ENCODE measurements around the gene LFNG. TPM values are rescaled to one million over a fixed set of nuclear protein-coding genes. Genes with fewer than 3 reads are reported as not detected.

LFNG gene
- total and polyA plus RNA-seq, 2 donors (not counting 1 experiment from before 2014, with no cell fraction given) = 73.3 to 208 TPM

DNA sequence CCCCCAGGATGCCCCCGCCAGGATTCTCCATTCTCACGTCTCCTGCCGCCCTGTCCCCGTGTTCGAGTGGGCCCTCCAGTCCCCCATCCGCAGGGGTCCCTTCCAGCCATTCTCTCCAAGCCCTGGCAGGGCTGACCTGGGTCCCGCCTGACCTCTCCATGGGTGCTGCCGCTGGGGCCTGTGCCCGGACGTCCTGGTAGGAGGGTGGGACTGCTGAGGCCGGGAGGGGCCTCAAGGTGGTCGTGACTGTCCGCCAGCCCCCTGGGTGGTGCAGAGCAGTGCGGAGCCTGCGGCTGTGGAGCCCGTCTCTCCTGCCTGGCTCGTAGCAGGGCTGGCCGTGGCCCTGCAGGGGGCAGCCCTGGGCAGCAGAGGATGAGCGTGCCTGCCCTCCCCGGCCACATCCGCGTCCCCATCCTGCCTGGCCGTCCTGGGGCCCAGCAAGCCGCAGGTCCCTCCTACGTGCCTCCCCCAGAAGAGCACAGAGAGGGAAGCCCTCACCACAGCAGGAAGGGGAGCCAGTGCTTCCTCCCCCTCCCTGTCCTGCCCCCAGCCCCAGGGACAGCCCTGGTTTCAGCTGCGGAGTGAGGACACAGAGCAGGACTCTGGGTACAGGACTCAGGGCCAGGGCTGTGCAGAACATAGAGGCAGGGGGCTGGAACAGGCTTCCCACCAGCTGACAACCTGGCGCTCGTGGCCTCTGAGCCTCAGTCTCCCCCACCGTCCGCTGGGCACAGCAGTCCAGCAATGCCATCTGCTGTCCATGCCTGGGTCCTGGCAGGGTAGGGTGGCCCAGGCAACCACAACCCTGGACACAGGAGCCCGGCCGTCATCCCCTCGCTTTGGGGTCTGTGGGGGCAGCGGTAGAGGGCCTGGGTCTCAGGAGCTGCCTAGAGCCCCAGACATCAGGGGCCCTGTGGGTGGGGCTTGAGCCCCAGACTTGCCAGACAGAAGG, 41.9 kb upstream of the LFNG start:
- H3K4me1 Mint-ChIP-seq = peaks cover 12% of the 10 kb centered on the region
- WGBS (ENCODE audit: insufficient coverage) = 19% methylated on average over 29 of the region's 34 CpGs
- DNase-seq (peak; percentile 78), ATAC-seq (ENCODE audit: low read depth) (peak; percentile 99)
- H3K27me3 Mint-ChIP-seq = no peaks in the 10 kb centered on the region
- Histone ChIP-seq H4K20me1 (ENCODE audit: control insufficient read depth, insufficient read depth, low read length, poor library complexity, severe bottlenecking) (no peaks in the 10 kb centered on the region), H3K4me1 (ENCODE audit: control insufficient read depth in 2 of 2, insufficient read depth in 2 of 2, low read length in 2 of 2) (peaks cover 14 to 17% of the 10 kb centered on the region in 2 donors), H3K27me3 (replicated peaks in 1 of 4; ENCODE audit: control extremely low read depth in 1 of 4, control insufficient read depth in 3 of 4, insufficient read depth in 4 of 4, low read length in 3 of 4) (peaks cover 0 to 4% (median 2%) of the 10 kb centered on the region in 4 experiments), H3K27ac (ENCODE audit: low read length in 2 of 2) (no peak overlapping the region), H3K36me3 (replicated peaks in 1 of 2; ENCODE audit: control extremely low read depth in 1 of 2, control insufficient read depth in 1 of 2, extremely low read depth in 1 of 2, insufficient read depth in 2 of 2, low read length in 1 of 2) (no peaks in the 10 kb centered on the region), H3K4me3 (ENCODE audit: control extremely low read depth in 1 of 5, extremely low read depth in 1 of 5, insufficient read depth in 1 of 5, low read depth in 2 of 5, low read length in 4 of 5) (peak overlapping the region in 3 of 5 experiments; percentile 5 to 21 (median 12)), H3K79me2 (ENCODE audit: control insufficient read depth, insufficient read depth, low read length) (no peaks in the 10 kb centered on the region), H3K4me2 (replicated peaks; ENCODE audit: low read depth, low read length, poor library complexity, severe bottlenecking) (peak overlapping the region; percentile 79), H2AFZ (ENCODE audit: insufficient read depth, low read depth, low read length, poor library complexity, severe bottlenecking) (peak overlapping the region; percentile 65), H3K9me3 (ENCODE audit: control extremely low read depth in 1 of 3, control insufficient read depth in 2 of 3, insufficient read depth in 1 of 3, low read length in 2 of 3) (peaks cover 0 to 6% (median 2%) of the 10 kb centered on the region in 3 donors), H3K9ac (ENCODE audit: low read length) (peak overlapping the region; percentile 4)
- H3K27ac Mint-ChIP-seq = no peak overlapping the region
- ChIA-PET POLR2A (interaction anchor here (1.1 kb wide), 1 partner anchor 31 kb away, joined by 3 read pairs; no protein-coding TSS in a partner anchor), CTCF (interaction anchor here (0.7 to 4.8 kb wide), 17 partner anchors 9 to 240 kb away, joined by 3 to 29 read pairs (median 5); partner anchors contain the start of gene IQCE)
- TF ChIP-seq EZH2 (IDR thresholded peaks at IDR 0.05; ENCODE audit: borderline replicate concordance, insufficient read depth, low read depth, low read length, poor library complexity, severe bottlenecking) (no peak), CTCF (IDR thresholded peaks at IDR 0.05) (peak; percentile 72)
- peak overlapping the region; percentile 47 for H3K4me3 Mint-ChIP-seq
- no peaks in the 10 kb centered on the region for H3K9me3 Mint-ChIP-seq (ENCODE audit: insufficient read depth)
- intact Hi-C loops (cut with micrococcal nuclease) = loop anchor here (1.0 to 5.0 kb wide), 7 partner anchors 33 to 232 kb away; partner anchors contain the start of genes BRAT1, IQCE and LFNG

Measured in B cell (primary cell).